Activated T-helper 1 cell treated with anti-CD3 and anti-CD28 coated beads, Interleukin-2, amount 50 U/mL, for 16 hours (primary cell): ENCODE measurements around the gene DEFB131B.
"Not testable (repeated sequence)": the region's sequence is repeated elsewhere in the genome, so short reads cannot be mapped to it uniquely, and the experiment has no call there.

Source experiments
- DNase-seq, 2 donors: peaks; one replicate each; pipeline ENCODE4 v3.0.0-alpha.2; 2020; ENCODE audit warnings: low read depth in 1 of 2, low spot score in 1 of 2

The DEFB131B gene, protein sequence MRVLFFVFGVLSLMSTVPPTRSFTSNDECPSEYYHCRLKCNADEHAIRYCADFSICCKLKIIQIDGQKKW

DNA sequence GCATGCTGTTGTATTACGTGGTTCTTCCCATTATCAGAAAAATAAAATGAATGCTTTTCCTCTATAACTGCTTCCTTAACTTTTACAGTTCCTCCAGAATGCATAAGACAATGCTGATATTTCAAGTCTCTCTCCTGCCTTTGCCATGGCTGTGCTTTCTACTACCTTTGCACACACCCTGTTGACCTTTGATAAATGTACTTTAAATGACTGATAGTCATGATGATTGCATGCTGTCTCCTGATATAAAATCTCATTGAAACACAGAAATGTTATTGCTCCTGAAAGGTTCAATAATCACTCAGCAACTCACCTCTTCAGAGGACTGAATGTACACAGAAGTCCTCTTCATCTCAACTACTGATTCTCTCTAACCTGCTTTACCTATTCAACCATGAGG lies at the start of gene DEFB131B:
TSS of gene DEFB131B (plus strand) at position 395 of the 400 bp plus-strand sequence. CDS start at position 395, 0 bp downstream.
- not testable (repeated sequence) for DNase-seq

DNA sequence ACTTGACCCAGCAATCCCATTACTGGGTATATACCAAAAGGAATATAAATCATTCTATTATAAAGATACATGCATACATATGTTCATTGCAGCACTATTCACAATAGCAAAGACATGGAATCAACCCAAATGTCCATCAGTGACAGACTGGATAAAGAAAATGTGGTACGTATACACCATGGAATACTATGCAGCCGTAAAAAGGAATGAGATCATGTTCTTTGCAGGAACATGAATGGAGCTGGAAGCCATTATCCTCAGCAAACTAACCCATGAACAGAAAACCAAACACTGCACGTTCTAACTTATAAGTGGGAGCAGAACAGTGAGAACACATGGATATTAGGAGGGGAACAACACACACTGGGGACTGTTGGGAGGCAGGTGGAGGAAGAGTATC lies 49.0 kb upstream of the DEFB131B start:
- not testable (repeated sequence) for DNase-seq

DNA sequence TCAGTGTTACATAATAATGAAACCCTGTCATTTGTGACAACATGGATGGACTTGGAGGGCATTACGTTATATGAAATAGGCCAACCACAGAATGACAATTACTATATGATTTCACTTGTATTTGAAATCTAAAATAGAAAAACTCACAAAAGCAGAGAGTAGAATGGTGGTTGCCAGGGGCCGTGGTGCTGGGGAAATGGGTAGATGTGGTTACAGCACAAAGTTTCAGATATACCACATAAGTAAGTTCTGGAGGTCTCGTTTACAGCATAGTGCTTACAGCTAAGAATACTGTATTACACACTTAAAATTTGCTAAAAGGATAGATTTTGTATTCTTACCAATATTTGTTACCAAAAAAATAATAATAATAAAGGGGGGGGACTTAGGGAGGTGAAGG lies 48.6 kb upstream of the DEFB131B start:
- DNase-seq: not testable (repeated sequence)

DNA sequence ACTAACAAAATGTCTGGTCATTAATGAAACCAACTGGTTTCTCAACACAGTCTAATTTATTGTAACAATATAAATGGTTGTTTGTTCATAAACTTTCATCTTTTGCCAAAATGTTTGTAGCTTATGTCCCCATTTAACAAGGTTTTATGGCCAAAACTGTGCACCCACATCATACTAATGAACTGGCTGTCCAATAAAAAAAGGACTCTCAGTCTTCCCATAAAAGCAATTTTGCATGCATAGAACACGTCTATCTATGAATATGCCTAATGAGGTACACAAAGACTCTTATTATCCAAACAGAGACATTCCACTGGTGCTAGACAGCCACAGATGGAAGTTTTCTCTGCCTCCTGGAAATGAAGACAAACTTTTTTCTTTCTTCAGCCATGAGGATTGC lies 45.4 kb upstream of the DEFB131B start, which contains the start of gene DEFB108B:
TSS of gene DEFB108B (plus strand) at position 390 of the 400 bp plus-strand sequence. CDS start at position 390, 0 bp downstream.
- DNase-seq: not testable (repeated sequence)

DNA sequence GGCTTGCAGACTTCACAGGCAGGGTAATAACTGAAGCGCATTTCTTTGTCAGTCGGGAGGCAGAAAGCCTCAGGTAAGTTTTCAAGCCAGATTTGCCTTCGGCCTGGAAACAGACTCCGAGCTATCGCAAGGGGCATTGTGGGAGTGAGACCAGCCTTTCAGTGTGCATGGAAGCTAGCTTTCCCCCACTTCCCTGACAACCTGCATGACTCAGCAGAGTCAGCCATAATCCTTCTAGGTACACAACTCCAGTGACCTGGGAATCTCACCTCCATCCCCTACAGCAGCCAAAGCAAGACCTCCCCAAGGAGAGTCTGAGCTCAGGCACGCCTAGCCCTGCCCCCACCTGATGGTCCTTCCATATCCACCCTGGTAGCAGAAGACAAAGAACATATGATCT lies 35.5 kb upstream of the DEFB131B start:
- not testable (repeated sequence) for DNase-seq

DNA sequence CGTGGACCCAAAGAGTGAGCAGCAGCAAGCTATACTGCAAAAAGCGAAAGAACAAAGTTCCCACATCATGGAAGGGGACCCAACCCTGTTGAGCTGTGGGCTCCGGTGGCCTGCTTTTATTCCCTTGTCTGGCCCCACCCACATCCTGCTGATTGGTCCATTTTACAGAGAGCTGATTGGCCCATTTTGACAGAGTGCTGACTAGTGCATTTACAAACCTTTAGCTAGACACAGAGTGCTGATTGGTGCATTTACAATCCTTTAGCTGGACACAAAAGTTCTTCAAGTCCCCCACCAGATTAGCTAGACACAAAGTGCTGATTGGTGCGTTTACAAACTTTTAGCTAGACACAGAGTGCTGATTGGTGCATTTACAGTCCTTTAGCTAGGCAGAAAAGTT lies 34.9 kb upstream of the DEFB131B start:
- not testable (repeated sequence) for DNase-seq

DNA sequence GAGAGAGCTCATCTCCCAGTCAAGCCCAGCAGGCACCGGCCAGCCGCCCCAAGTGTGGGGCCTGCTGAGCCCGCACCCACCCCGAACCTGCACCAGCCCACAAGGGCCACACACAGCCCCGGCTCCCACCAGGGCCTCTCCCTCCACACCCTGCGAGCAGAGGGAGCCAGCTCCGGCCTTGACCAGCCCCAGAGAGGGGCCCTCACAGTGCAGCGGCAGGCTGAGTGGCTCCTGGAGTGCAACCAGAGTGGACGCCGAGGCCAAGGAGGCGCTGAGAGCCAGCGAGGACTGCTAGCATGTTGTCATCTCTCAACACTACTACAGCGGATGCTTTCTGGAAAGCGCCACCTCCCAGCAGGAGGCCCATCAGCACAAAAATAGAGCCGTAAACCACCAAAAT lies 34.4 kb upstream of the DEFB131B start:
- DNase-seq: no peak

DNA sequence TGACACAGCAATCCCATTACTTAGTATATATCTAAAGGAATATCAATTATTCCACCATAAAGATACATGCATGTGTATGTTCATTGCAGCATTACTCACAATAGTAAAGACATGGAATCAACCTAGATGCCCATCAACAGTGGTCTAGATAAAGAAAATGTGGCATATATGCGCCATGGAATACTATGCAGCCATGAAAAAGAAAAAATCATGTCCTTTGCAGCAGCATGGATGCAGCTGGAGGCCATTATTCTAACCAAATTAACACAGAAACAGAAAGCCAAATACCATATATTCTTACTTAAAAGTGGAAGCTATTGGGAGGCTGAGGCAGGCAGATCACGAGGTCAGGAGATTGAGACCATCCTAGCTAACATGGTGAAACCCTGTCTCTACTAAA lies 24.4 kb upstream of the DEFB131B start:
- DNase-seq: not testable (repeated sequence)

DNA sequence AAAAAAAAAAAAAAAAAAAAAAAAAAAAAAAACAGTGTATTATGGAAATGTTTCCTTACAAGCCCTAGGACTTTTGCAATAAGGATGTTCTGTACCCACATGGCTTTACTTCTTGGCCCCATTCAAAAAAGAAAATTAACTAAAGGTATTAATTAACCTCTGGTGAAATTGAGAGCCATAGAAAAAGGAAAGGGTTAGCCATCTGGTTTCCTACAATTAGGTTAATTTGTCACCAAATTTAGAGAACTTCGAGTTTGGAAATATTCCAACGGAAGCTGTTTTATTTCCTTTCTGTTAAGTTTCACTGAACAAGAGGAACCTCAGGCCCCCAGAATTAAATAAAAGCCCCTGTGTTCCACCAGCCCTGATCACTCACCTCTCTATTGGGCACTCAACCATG lies 22.4 kb upstream of the DEFB131B start:
- DNase-seq: not testable (repeated sequence)

DNA sequence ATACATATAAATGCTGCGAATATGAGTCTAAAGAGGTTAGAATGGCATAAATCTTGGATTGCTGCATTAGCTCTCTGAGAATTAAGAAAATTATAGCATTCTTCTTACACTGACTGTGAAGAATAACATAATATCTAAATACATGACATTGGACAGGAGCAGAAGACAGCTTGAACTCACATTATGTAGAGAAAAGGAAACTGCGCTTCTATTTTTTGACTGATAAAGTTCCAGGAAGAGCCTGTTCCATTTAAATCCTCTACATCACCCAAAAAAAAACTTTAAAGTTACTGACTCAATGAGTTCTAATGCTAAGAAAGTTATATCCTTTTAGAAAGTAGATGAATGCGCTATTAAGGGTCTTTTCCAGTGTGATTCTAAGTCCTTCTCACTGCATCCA lies 17.4 kb upstream of the DEFB131B start:
- not testable (repeated sequence) for DNase-seq

DNA sequence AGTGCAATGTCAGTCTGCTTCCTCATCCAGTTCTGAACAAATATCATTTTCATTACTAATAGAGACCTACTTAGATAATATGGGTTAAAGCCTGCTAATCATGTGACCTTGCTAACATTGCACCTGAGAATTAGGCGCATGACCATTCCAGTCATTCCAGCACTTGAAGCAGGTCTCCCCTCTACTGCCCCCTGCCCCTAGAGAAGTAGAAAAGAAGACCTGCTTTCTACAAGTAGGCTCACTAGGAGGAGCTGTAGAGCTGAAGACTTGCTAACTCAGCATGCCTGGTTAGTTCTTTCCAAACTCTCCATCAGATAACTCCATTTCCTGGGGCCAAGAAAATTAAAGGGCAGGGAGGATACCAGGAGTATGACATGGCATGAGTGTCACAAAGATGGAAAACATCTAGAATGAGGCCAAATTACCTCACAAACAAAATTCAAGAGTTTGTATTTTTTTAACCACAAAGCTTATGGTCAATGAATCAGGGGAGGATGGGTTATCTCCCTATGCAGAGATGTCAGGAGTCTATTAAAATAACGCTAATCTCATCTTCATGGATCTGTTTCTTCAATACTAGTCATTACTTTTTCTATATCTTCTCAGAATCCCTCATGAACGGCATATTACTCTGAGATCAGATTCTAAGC lies 14.2 kb upstream of the DEFB131B start:
- not testable (repeated sequence) for DNase-seq

DNA sequence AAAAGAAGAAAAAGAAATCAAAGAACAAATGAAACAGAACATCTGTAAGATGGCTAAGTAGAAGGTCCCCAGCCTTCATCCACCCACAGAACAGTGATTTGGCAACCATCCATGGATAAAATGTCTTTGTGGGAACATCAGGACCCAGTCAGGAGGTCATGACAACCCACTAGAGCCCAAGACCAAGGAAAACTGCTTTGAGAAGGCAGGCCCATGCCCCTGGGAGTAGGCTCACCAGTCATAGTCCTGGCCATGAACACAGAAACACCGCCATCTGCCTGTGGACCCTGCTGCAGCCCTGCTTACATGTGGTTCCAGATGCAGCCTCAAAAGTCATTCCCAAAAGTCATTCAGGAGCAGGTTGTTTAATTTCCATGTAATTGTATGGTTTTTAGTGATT lies 11.0 kb upstream of the DEFB131B start:
- DNase-seq: not testable (repeated sequence)

DNA sequence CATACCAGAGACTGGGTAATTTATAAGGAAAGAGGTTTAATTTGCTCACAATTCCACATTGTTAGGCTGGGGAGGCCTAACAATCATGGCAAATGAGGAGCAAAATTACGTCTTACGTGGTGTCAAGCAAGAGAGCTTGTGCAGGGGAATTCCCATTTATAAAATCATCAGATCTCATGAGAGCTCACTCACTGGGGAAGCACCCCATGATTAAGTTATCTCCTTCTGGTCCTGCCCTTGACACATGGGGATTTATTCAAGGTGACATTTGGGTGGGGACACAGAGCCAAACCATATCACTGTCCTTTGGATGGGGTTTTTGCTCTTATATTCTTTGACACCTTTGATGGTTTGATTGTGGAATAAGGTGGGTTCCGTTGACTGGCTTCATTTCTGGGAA lies 8.3 kb upstream of the DEFB131B start:
- not testable (repeated sequence) for DNase-seq

DNA sequence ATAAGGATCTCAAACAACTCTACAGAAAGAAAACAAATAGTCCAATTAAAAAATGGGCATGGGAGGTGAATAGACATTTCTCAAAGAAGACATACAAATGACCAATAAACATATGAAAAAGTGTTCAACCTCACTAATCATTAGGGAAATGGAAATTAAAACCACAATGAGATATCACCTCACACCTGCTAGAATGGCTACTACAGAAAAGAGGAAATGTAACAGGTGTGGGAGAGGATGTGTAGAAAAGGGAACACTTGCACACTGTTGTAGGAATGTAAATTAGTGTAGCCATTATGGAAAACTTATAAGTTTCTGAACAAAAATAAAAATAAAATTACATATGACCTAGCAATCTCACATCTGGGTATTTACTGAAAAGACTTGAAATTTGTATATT lies 7.6 kb upstream of the DEFB131B start:
- not testable (repeated sequence) for DNase-seq

DNA sequence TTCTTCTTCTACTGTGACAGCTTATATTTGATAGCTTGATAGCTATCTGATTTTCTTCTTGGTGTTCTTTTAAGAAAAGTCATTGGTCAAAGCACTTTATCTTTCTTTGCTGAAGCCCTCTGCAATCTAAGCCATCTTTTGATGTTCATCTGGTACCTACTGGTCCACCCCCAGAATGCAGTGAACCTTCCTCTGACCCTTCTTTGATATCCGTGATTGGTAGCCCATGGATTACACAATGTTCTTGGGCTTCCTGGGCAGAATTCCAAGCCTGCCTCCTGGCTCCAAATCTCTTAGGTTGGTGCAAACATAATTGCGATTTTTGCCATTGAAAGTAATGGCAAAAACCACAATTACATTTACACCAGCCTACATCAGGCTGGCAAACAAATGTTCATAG lies 2.0 kb upstream of the DEFB131B start:
- not testable (repeated sequence) for DNase-seq

DNA sequence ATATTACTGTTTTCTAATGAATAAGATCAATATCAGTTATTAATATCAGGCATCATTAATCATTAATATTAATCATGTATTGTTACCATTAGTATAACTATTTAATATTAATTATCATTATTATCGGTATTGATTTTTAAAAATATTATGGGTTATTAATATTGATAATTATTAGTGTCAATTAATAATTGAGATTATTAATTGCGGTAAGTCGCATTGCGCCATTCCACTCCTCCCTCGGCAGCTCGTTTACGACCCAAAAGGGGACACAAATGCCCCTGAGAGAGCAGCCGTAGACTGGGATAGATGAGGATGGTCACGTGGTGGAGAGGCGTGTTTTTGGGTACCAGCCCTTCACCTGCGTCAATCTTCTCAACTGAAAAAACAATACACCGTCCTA lies 7.6 kb downstream of the DEFB131B start:
- not testable (repeated sequence) for DNase-seq

DNA sequence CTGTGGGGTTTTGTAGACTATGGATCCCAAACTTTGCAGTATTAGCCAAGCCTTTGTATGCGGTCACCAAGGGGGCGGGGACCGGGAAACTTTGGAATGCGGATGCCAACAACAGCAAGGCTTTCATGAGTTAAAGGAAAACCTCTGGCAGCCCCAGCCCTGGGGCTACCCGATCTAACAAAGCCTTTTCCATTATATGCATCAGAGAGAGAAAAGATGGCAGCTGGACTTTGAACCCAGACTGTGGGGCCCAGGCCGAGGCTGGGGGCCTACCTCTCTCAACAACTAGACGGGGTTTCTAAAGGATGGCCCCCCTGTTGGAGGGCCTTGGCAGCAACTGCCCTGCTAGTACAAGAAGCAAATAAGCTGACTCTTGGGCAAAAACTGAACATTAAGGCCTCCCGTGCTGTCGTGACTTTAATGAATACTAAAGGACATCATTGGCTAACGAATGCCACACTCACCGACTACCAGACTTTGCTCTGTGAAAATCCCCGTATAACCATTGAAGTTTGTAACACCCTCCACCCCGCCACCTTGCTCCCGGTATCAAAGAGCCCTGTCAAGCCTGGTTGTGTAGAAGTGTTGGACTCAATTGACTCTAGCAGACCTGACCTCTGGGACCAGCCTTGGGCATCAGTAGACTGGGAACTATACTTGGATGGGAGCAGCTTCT lies 10.2 kb downstream of the DEFB131B start:
- not testable (repeated sequence) for DNase-seq

DNA sequence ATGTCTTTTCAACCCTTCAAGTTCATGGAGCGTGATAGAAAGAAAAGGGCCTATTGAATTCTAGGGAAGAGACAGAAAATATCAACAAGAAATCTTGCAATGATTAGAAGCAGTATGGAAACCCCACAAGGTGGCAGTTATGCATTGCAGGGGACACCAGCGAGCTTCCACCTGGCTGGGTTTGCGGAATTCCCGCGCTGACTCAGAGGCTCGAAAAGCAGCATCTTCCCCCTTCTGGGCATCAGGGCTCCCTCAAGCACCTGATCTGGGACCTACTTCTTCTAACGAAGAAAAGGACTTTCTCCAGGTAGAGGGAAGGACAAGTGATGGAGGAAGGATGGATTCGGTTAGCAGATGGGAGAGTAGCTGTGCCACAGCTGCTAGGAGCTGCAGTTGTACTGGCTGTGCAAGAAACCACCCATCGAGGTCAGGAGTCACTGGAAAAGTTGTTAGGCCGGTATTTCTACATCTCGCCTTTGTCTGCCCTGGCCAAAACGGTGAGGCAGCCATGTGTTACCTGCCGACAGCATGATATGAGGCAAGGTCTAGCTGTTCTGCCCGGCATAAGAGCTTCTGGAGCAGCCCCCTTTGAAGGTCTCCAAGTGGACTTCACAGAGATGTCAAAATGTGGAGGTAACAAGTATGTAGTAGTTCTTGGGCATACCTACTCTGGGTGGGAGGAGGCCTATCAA lies 11.1 kb downstream of the DEFB131B start:
- DNase-seq: not testable (repeated sequence)

DNA sequence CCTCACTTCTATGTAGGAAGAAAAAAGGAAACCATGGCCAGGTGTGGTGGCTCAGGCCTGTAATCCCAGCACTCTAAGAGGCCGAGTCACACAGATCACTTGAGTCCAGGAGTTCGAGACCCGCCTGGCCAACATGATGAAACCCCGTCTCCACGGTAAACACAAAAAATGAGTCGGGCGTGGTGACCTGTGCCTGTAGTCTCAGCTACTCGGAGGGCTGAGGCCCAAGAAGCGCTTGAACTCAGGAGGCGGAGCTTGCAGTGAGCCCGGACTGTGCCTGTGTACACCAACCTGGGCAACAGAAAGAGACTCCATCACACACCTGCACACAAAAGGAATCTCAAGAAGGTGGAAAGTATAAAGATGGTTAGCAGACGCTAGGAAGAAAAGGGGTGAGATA lies 17.7 kb downstream of the DEFB131B start:
- no peak for DNase-seq

DNA sequence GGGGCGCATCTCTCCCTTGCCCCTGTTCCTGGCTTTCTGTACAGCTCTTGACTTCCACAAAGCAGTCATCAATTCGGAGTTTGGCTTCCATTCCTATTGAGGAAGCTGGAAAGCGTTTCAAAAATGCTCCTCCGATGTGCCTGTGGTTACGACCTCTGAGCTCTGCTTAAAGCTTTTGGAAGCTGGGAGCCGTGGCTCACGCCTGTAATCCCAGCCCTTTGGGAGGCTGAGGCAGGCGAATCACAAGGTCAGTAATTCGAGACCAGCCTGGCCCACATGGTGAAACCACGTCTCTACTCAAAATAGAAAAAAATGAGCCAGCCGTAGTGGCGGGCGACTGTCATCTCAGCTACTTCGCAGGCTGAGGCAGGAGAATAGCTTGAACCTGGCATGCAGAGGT lies 22.9 kb downstream of the DEFB131B start:
- DNase-seq: not testable (repeated sequence)

DNA sequence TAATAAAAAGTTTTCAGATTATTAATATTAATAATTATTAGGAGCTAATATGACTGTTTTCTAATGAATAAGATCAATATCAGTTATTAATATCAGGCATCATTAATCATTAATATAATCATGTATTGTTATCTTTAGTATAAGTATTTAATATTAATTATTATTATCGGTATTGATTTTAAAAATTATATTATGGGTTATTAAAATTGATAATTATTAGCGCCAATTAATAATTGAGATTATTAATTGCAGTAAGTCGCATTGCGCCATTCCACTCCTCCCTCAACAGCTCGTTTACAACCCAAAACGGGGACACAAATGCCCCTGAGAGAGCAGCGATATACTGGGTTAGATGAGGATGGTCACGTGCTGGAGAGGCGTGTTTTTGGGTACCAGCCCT lies 30.0 kb downstream of the DEFB131B start:
- DNase-seq: no peak

DNA sequence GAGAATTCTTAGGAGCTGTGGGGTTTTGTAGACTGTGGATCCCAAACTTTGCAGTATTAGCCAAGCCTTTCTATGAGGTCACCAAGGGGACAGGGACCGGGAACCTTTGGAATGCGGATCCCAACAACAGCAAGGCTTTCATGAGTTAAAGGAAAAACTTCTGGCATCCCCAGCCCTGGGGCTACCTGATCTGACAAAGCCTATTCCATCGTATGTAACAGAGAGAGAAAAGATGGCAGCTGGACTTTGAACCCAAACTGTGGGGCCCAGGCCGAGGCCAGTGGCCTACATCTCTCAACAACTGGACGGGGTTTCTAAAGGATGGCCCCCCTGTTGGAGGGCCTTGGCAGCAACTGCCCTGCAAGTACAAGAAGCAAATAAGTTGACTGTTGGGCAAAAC lies 32.5 kb downstream of the DEFB131B start:
- not testable (repeated sequence) for DNase-seq
